Measurements from ENCODE around the gene KRTAP10-10.
"Not testable (repeated sequence)": the region's sequence is repeated elsewhere in the genome, so short reads cannot be mapped to it uniquely, and the experiment has no call there.

DNA sequence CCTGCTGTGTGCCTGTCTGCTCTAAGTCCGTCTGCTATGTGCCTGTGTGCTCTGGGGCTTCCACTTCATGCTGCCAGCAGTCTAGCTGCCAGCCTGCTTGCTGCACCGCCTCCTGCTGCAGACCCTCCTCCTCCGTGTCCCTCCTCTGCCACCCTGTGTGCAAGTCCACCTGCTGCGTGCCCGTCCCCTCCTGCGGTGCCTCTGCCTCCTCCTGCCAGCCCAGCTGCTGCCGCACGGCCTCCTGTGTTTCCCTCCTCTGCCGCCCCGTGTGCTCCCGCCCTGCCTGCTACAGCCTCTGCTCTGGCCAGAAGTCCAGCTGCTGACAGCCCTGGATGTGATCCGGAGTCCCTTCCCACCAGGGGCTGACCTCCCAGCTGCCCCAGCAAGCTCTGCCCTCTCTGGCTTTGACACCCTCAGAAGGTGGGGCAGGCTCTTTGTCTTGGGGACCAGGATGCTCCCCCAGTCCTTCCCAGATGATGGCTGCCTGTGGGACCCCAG, 744 bp downstream of the KRTAP10-10 start:
- TF ChIP-seq, protein P1, sequence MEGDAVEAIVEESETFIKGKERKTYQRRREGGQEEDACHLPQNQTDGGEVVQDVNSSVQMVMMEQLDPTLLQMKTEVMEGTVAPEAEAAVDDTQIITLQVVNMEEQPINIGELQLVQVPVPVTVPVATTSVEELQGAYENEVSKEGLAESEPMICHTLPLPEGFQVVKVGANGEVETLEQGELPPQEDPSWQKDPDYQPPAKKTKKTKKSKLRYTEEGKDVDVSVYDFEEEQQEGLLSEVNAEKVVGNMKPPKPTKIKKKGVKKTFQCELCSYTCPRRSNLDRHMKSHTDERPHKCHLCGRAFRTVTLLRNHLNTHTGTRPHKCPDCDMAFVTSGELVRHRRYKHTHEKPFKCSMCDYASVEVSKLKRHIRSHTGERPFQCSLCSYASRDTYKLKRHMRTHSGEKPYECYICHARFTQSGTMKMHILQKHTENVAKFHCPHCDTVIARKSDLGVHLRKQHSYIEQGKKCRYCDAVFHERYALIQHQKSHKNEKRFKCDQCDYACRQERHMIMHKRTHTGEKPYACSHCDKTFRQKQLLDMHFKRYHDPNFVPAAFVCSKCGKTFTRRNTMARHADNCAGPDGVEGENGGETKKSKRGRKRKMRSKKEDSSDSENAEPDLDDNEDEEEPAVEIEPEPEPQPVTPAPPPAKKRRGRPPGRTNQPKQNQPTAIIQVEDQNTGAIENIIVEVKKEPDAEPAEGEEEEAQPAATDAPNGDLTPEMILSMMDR (IDR thresholded peaks at IDR 0.05) = not testable (repeated sequence)
- TF ChIP-seq POLR2A (IDR thresholded peaks at IDR 0.05) = not testable (repeated sequence)

All from testis (tissue), 2 donors.